Measurements from ENCODE around the gene JAK3. TPM values are rescaled to one million over a fixed set of nuclear protein-coding genes. Genes with fewer than 3 reads are reported as not detected.

Gene JAK3
- total and polyA plus RNA-seq, 10 of the 15 experiments (the other 5 are each of a cell fraction or from before 2014, with no cell fraction given): 7.8 to 67.9 (median 33.3) TPM

DNA sequence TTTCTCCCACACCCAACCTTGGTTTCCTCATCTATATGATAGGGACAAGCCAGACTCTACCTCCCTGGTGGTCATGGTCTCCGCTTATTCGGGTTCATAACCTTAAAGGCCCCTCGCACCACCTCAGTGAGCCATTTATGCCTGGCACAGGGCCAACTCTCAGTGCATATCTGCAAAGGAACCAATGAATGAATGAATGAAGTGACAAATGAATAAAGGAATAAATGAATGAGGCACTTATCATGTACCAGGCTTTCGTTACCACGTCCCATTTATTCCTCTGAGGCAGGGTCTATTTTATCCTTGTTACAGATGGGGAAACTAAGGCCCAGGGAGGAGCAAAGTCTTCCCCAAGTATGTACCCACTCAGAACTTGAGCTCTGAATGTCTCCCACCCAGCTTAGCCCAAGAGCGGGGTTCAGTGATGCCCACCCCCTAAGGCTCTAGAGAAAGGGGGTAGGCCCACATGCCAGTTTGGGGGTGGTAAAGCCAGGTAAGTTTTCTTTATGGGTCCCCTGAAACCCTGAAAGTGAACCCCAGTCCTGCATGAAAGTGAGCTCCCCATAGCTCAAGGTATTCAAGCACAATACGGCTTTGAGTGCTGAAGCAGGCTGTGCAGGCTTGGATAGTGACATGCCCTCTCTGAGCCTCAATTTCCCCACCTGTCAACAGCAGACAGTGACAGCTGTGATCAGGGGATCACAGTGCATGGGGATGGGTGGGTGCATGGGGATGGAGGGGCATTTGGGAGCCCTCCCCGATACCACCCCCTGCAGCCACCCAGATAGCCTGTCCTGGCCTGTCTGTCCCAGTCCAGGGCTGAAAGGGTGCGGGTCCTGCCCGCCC, 23.5 kb upstream of the JAK3 start:
- SMC1A ChIA-PET (ENCODE audit: uncharacterized antibody, unreplicated experiment): interaction anchor here (0.6 to 2.7 kb wide), 7 partner anchors 9 to 124 kb away, joined by 3 to 11 read pairs (median 4); partner anchors contain the start of genes CCDC124 and RPL18A
- no peaks in the 10 kb centered on the region for H3K79me2 ChIP-seq (ENCODE audit: control insufficient read depth, insufficient read depth, low read length)
- intact Hi-C loops (cut with micrococcal nuclease; ENCODE audit: unreplicated experiment): loop anchor here (5.0 kb wide), 1 partner anchor 126 kb away; no protein-coding TSS in a partner anchor
- no peak overlapping the region for H3K4me3 ChIP-seq
- FAIRE-seq (no peak), ATAC-seq (no peak), DNase-seq (ENCODE audit: low read depth, low spot score) (no peak)
- CTCF ChIA-PET: interaction anchor here (1.2 to 3.0 kb wide), 4 partner anchors 12 to 67 kb away, joined by 5 to 36 read pairs (median 7); partner anchors contain the start of genes CCDC124 and RPL18A
- H2AFZ ChIP-seq (ENCODE audit: control insufficient read depth, low read depth, low read length): no peak overlapping the region
- H3K27ac ChIP-seq (ENCODE audit: control insufficient read depth, insufficient read depth): no peak overlapping the region
- no TSS peak for BruUV-seq (replicated peaks)
- H4K20me1 ChIP-seq (ENCODE audit: control insufficient read depth, insufficient read depth): no peaks in the 10 kb centered on the region; the same call in 1 of the 2 replicates
- TF ChIP-seq TCF7 (IDR thresholded peaks at IDR 0.05; ENCODE audit: borderline replicate concordance): no peak
- peak; percentile 55; the same call in 1 of the 2 replicates for TF ChIP-seq ZNF24 (IDR thresholded peaks at IDR 0.05)
- H3K9ac ChIP-seq (ENCODE audit: control insufficient read depth, insufficient read depth, low read length): no peak overlapping the region
- peaks cover 3% of the 10 kb centered on the region; the same call in 1 of the 2 replicates for H3K4me1 ChIP-seq (ENCODE audit: control insufficient read depth, insufficient read depth, low read length)
- no peaks in the 10 kb centered on the region for H3K9me3 ChIP-seq (replicated peaks; ENCODE audit: control insufficient read depth, insufficient read depth, low read length)
- H3K36me3 ChIP-seq (ENCODE audit: control insufficient read depth in 2 of 2, insufficient read depth in 2 of 2, low read length in 1 of 2): no peaks in the 10 kb centered on the region
- H3K27me3 ChIP-seq (replicated peaks in 1 of 2; ENCODE audit: control insufficient read depth in 2 of 2, insufficient read depth in 2 of 2, low read length in 1 of 2): peaks cover 3 to 4% of the 10 kb centered on the region in 2 experiments; a peak in 3 of 4 replicates
- no peak overlapping the region for H3K4me2 ChIP-seq (ENCODE audit: control insufficient read depth, insufficient read depth)
- RAD21 ChIA-PET (ENCODE audit: unreplicated experiment): interaction anchor here (1.5 to 3.0 kb wide), 3 partner anchors 12 to 124 kb away, joined by 4 to 33 read pairs (median 8); partner anchors contain the start of genes CCDC124 and RPL18A
- POLR2A ChIA-PET: interaction anchor here (1.0 kb wide), 1 partner anchor 12 kb away, joined by 6 read pairs; the partner anchor contains the start of gene RPL18A
- in situ Hi-C loops (cut with MboI): no loop called here
- 48% methylated on average over 10 of the region's 10 CpGs for WGBS (ENCODE audit: insufficient coverage, insufficient replicate concordance, low lambda C conversion rate, missing lambda C conversion rate)

DNA sequence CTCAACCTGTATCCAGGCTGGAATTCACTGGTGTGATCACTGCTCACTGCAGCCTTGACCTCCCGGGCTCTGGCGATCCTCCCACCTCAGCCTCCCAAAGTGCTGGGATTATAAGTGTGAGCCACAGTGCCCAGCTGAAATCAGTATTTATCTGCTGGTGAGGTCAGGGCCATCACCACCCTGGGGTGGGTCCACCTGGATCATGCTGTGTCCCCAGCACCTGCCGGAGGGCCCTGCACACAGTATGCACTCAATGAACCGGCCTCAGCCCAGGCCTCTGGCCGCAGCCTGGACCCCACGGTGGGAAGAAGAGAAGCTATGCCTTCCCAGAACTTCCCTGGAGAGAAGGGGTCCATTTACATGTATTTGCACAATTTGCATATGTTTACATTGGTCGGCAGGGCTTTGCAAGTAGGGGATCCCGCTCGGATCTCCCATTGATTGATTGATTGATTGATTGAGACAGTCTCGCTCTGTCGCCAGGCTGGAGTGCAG, 21.4 kb upstream of the JAK3 start:
- ChIA-PET CTCF (interaction anchor here (1.5 to 3.0 kb wide), 2 partner anchors 63 to 69 kb away, joined by 3 to 36 read pairs; partner anchors contain the start of gene CCDC124), POLR2A (interaction anchor here (0.9 kb wide), 1 partner anchor 64 kb away, joined by 3 read pairs; the partner anchor contains the start of gene CCDC124), RAD21 (ENCODE audit: unreplicated experiment) (interaction anchor here (2.2 to 3.0 kb wide), 2 partner anchors 10 to 63 kb away, joined by 8 to 33 read pairs; partner anchors contain the start of genes CCDC124 and RPL18A), SMC1A (ENCODE audit: uncharacterized antibody, unreplicated experiment) (interaction anchor here (2.7 kb wide), 1 partner anchor 64 kb away, joined by 11 read pairs; the partner anchor contains the start of gene CCDC124)
- in situ Hi-C loops (cut with MboI) (loop anchor here (5.0 kb wide), 2 partner anchors 58 to 118 kb away; no protein-coding TSS in a partner anchor), intact Hi-C loops (cut with micrococcal nuclease; ENCODE audit: unreplicated experiment) (no loop called here)
- Histone ChIP-seq H3K79me2 (ENCODE audit: control insufficient read depth, insufficient read depth, low read length) (no peaks in the 10 kb centered on the region), H3K4me2 (ENCODE audit: control insufficient read depth, insufficient read depth) (no peak overlapping the region), H3K27me3 (replicated peaks in 1 of 2; ENCODE audit: control insufficient read depth in 2 of 2, insufficient read depth in 2 of 2, low read length in 1 of 2) (peaks cover 3 to 4% of the 10 kb centered on the region in 2 experiments; a peak in 3 of 4 replicates), H3K36me3 (ENCODE audit: control insufficient read depth in 2 of 2, insufficient read depth in 2 of 2, low read length in 1 of 2) (peaks cover 0 to 3% of the 10 kb centered on the region in 2 experiments; a peak in 2 of 4 replicates), H2AFZ (ENCODE audit: control insufficient read depth, low read depth, low read length) (no peak overlapping the region), H3K4me1 (ENCODE audit: control insufficient read depth, insufficient read depth, low read length) (peaks cover 3% of the 10 kb centered on the region), H4K20me1 (ENCODE audit: control insufficient read depth, insufficient read depth) (no peaks in the 10 kb centered on the region; the same call in 1 of the 2 replicates), H3K27ac (ENCODE audit: control insufficient read depth, insufficient read depth) (no peak overlapping the region), H3K9me3 (replicated peaks; ENCODE audit: control insufficient read depth, insufficient read depth, low read length) (no peaks in the 10 kb centered on the region), H3K4me3 (no peak overlapping the region), H3K9ac (ENCODE audit: control insufficient read depth, insufficient read depth, low read length) (no peak overlapping the region)
- TF ChIP-seq POLR2AphosphoS2 (IDR thresholded peaks at IDR 0.05; ENCODE audit: low read depth, low read length) (no peak), BHLHE40 (IDR thresholded peaks at IDR 0.05; ENCODE audit: borderline replicate concordance in 1 of 2, low read depth in 2 of 2, low read length in 1 of 2) (no peak), TARDBP (IDR thresholded peaks at IDR 0.05; ENCODE audit: borderline replicate concordance) (no peak), RUNX3 (IDR thresholded peaks at IDR 0.05; ENCODE audit: low read length) (no peak)
- TF ChIP-seq, protein P1, sequence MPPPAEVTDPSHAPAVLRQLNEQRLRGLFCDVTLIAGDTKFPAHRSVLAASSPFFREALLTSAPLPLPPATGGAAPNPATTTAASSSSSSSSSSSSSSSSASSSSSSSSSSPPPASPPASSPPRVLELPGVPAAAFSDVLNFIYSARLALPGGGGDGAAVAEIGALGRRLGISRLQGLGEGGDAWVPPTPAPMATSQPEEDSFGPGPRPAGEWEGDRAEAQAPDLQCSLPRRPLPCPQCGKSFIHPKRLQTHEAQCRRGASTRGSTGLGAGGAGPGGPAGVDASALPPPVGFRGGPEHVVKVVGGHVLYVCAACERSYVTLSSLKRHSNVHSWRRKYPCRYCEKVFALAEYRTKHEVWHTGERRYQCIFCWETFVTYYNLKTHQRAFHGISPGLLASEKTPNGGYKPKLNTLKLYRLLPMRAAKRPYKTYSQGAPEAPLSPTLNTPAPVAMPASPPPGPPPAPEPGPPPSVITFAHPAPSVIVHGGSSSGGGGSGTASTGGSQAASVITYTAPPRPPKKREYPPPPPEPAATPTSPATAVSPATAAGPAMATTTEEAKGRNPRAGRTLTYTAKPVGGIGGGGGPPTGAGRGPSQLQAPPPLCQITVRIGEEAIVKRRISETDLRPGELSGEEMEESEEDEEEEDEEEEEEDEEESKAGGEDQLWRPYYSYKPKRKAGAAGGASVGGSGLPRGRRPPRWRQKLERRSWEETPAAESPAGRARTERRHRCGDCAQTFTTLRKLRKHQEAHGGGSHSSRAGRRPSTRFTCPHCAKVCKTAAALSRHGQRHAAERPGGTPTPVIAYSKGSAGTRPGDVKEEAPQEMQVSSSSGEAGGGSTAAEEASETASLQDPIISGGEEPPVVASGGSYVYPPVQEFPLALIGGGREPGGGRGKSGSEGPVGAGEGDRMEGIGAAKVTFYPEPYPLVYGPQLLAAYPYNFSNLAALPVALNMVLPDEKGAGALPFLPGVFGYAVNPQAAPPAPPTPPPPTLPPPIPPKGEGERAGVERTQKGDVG (CRISPR knock-in tag; IDR thresholded peaks at IDR 0.05): no peak
- TF ChIP-seq, protein P2, sequence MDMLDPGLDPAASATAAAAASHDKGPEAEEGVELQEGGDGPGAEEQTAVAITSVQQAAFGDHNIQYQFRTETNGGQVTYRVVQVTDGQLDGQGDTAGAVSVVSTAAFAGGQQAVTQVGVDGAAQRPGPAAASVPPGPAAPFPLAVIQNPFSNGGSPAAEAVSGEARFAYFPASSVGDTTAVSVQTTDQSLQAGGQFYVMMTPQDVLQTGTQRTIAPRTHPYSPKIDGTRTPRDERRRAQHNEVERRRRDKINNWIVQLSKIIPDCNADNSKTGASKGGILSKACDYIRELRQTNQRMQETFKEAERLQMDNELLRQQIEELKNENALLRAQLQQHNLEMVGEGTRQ (IDR thresholded peaks at IDR 0.05; ENCODE audit: borderline replicate concordance, low read depth, low read length): no peak
- DNase-seq (ENCODE audit: low read depth, low spot score) (no peak), ATAC-seq (no peak), FAIRE-seq (no peak)
- no TSS peak for BruUV-seq (replicated peaks)
- 64% methylated on average over 11 of the region's 11 CpGs for WGBS (ENCODE audit: insufficient coverage, insufficient replicate concordance, low lambda C conversion rate, missing lambda C conversion rate)

Measured in GM12878 (cell line).